Measurements from ENCODE around the gene THSD4. TPM values are rescaled to one million over a fixed set of nuclear protein-coding genes. Genes with fewer than 3 reads are reported as not detected.

THSD4 gene
- total RNA-seq, 2 experiments from 2014 or later = not detected

GRCh38 chr15:71128939-71129562 lies 13.8 kb downstream of the THSD4 start:
- no peak for DNase-seq
- H3K36me3 Mint-ChIP-seq (ENCODE audit: low read depth) = no peaks in the 10 kb centered on the region
- H3K4me1 Mint-ChIP-seq (ENCODE audit: low read depth) = no peaks in the 10 kb centered on the region
- no peaks in the 10 kb centered on the region for H3K9me3 Mint-ChIP-seq (ENCODE audit: insufficient read depth)
- H3K27ac Mint-ChIP-seq = no peak overlapping the region
- ATAC-seq = no peak
- H3K27me3 Mint-ChIP-seq (ENCODE audit: low read depth) = no peaks in the 10 kb centered on the region
- CTCF ChIA-PET = no interaction called here
- H3K4me3 Mint-ChIP-seq = no peak overlapping the region
- POLR2A ChIA-PET = no interaction called here

- H3K27ac Mint-ChIP-seq = no peak overlapping the region
- no peak overlapping the region for H3K4me3 Mint-ChIP-seq
- DNase-seq (no peak), ATAC-seq (no peak)
- ChIA-PET POLR2A (no interaction called here), CTCF (no interaction called here)
- H3K27me3 Mint-ChIP-seq (ENCODE audit: low read depth) = no peaks in the 10 kb centered on the region
- no peaks in the 10 kb centered on the region for H3K9me3 Mint-ChIP-seq (ENCODE audit: insufficient read depth)
- H3K4me1 Mint-ChIP-seq (ENCODE audit: low read depth) = no peaks in the 10 kb centered on the region
- no peaks in the 10 kb centered on the region for H3K36me3 Mint-ChIP-seq (ENCODE audit: low read depth)
These were observed 14.4 kb downstream of the THSD4 start for GRCh38 chr15:71129669-71130068.

- POLR2A ChIA-PET = no interaction called here
- no peak overlapping the region for H3K4me3 Mint-ChIP-seq
- no peaks in the 10 kb centered on the region for H3K36me3 Mint-ChIP-seq (ENCODE audit: low read depth)
- CTCF ChIA-PET = no interaction called here
- no peaks in the 10 kb centered on the region for H3K9me3 Mint-ChIP-seq (ENCODE audit: insufficient read depth)
- H3K27ac Mint-ChIP-seq = no peak overlapping the region
- DNase-seq = no peak
- no peak for ATAC-seq
- no peaks in the 10 kb centered on the region for H3K4me1 Mint-ChIP-seq (ENCODE audit: low read depth)
- H3K27me3 Mint-ChIP-seq (ENCODE audit: low read depth) = no peaks in the 10 kb centered on the region
These were observed 16.5 kb downstream of the THSD4 start for GRCh38 chr15:71131601-71132362.

GRCh38 chr15:71133747-71134472 lies 18.6 kb downstream of the THSD4 start:
- H3K27ac Mint-ChIP-seq = no peak overlapping the region
- H3K4me1 Mint-ChIP-seq (ENCODE audit: low read depth) = no peaks in the 10 kb centered on the region
- CTCF ChIA-PET = no interaction called here
- no peak overlapping the region for H3K4me3 Mint-ChIP-seq
- no peaks in the 10 kb centered on the region for H3K36me3 Mint-ChIP-seq (ENCODE audit: low read depth)
- ATAC-seq (no peak), DNase-seq (no peak)
- H3K27me3 Mint-ChIP-seq (ENCODE audit: low read depth) = no peaks in the 10 kb centered on the region
- POLR2A ChIA-PET = no interaction called here
- no peaks in the 10 kb centered on the region for H3K9me3 Mint-ChIP-seq (ENCODE audit: insufficient read depth)

- Mint-ChIP-seq H3K27me3 (ENCODE audit: low read depth) (no peaks in the 10 kb centered on the region), H3K4me1 (ENCODE audit: low read depth) (no peaks in the 10 kb centered on the region), H3K4me3 (no peak overlapping the region), H3K36me3 (ENCODE audit: low read depth) (no peaks in the 10 kb centered on the region), H3K27ac (no peak overlapping the region), H3K9me3 (ENCODE audit: insufficient read depth) (no peaks in the 10 kb centered on the region)
- ChIA-PET POLR2A (no interaction called here), CTCF (no interaction called here)
- DNase-seq (no peak), ATAC-seq (no peak)
These were observed 21.0 kb downstream of the THSD4 start for GRCh38 chr15:71136159-71136783.

- Mint-ChIP-seq H3K36me3 (ENCODE audit: low read depth) (no peaks in the 10 kb centered on the region), H3K27ac (no peak overlapping the region), H3K4me3 (no peak overlapping the region), H3K27me3 (ENCODE audit: low read depth) (no peaks in the 10 kb centered on the region), H3K9me3 (ENCODE audit: insufficient read depth) (no peaks in the 10 kb centered on the region), H3K4me1 (ENCODE audit: low read depth) (no peaks in the 10 kb centered on the region)
- ChIA-PET POLR2A (no interaction called here), CTCF (no interaction called here)
- ATAC-seq = no peak
- DNase-seq = no peak
These were observed 21.7 kb downstream of the THSD4 start for GRCh38 chr15:71136793-71137518.

GRCh38 chr15:71138473-71138872 lies 23.2 kb downstream of the THSD4 start:
- ChIA-PET POLR2A (no interaction called here), CTCF (no interaction called here)
- Mint-ChIP-seq H3K36me3 (ENCODE audit: low read depth) (no peaks in the 10 kb centered on the region), H3K4me3 (no peak overlapping the region), H3K27me3 (ENCODE audit: low read depth) (no peaks in the 10 kb centered on the region), H3K27ac (no peak overlapping the region), H3K9me3 (ENCODE audit: insufficient read depth) (no peaks in the 10 kb centered on the region), H3K4me1 (ENCODE audit: low read depth) (no peaks in the 10 kb centered on the region)
- DNase-seq (no peak), ATAC-seq (no peak)

GRCh38 chr15:71139241-71139640 lies 24.0 kb downstream of the THSD4 start:
- ATAC-seq = no peak
- Mint-ChIP-seq H3K36me3 (ENCODE audit: low read depth) (no peaks in the 10 kb centered on the region), H3K27me3 (ENCODE audit: low read depth) (no peaks in the 10 kb centered on the region), H3K27ac (no peak overlapping the region), H3K9me3 (ENCODE audit: insufficient read depth) (no peaks in the 10 kb centered on the region), H3K4me3 (no peak overlapping the region), H3K4me1 (ENCODE audit: low read depth) (no peaks in the 10 kb centered on the region)
- ChIA-PET POLR2A (interaction anchor here (0.6 kb wide), 1 partner anchor 197 kb away, joined by 6 read pairs; no protein-coding TSS in a partner anchor), CTCF (no interaction called here)
- no peak for DNase-seq

- ChIA-PET CTCF (no interaction called here), POLR2A (no interaction called here)
- no peaks in the 10 kb centered on the region for H3K4me1 Mint-ChIP-seq (ENCODE audit: low read depth)
- H3K4me3 Mint-ChIP-seq = no peak overlapping the region
- H3K9me3 Mint-ChIP-seq (ENCODE audit: insufficient read depth) = no peaks in the 10 kb centered on the region
- ATAC-seq (no peak), DNase-seq (no peak)
- H3K27ac Mint-ChIP-seq = no peak overlapping the region
- no peaks in the 10 kb centered on the region for H3K36me3 Mint-ChIP-seq (ENCODE audit: low read depth)
- peaks cover 3% of the 10 kb centered on the region for H3K27me3 Mint-ChIP-seq (ENCODE audit: low read depth)
These were observed 26.3 kb downstream of the THSD4 start for GRCh38 chr15:71141572-71141971.

- CTCF ChIA-PET = no interaction called here
- no peaks in the 10 kb centered on the region for H3K36me3 Mint-ChIP-seq (ENCODE audit: low read depth)
- H3K27me3 Mint-ChIP-seq (ENCODE audit: low read depth) = peaks cover 3% of the 10 kb centered on the region
- no peak for ATAC-seq
- POLR2A ChIA-PET = no interaction called here
- no peak for DNase-seq
- no peak overlapping the region for H3K4me3 Mint-ChIP-seq
- H3K9me3 Mint-ChIP-seq (ENCODE audit: insufficient read depth) = no peaks in the 10 kb centered on the region
- no peak overlapping the region for H3K27ac Mint-ChIP-seq
- no peaks in the 10 kb centered on the region for H3K4me1 Mint-ChIP-seq (ENCODE audit: low read depth)
These were observed 27.5 kb downstream of the THSD4 start for GRCh38 chr15:71142780-71143179.

- CTCF ChIA-PET = no interaction called here
- ATAC-seq = no peak
- no peak for DNase-seq
- Mint-ChIP-seq H3K27me3 (ENCODE audit: low read depth) (peaks cover 3% of the 10 kb centered on the region), H3K4me1 (ENCODE audit: low read depth) (no peaks in the 10 kb centered on the region), H3K27ac (no peak overlapping the region), H3K4me3 (no peak overlapping the region), H3K9me3 (ENCODE audit: insufficient read depth) (no peaks in the 10 kb centered on the region), H3K36me3 (ENCODE audit: low read depth) (no peaks in the 10 kb centered on the region)
- POLR2A ChIA-PET = no interaction called here
These were observed 28.4 kb downstream of the THSD4 start for GRCh38 chr15:71143373-71144310.

Data from activated CD8-positive, alpha-beta T cell treated with anti-CD3 and anti-CD28 coated beads, Interleukin-2, amount 10 ng/mL, durations not matched to agents 7 days and 5 days (primary cell).